Endothelial cell of umbilical vein (primary cell): ENCODE results near the gene AGAP3. TPM values are rescaled to one million over a fixed set of nuclear protein-coding genes. Genes with fewer than 3 reads are reported as not detected.

Experiments
- BruUV-seq: library from RNA; stranded (reverse); fragments of 400-500 nt; replicated peaks from 2 replicates; lab custom pipeline; 2021; lab: Mats Ljungman, UMichigan
- CTCF ChIA-PET: fragments of 300-600, 350-600 bp; sonication (Branson Sonifier 250); formaldehyde crosslinking; loops from one replicate; lab custom pipeline; 2021; ENCODE audit warnings: antibody characterized with exemption, inconsistent platforms; lab: Charles Lee
- POLR2A ChIA-PET: fragments of 300-600, 350-600 bp; sonication (Branson Sonifier 250); formaldehyde crosslinking; loops from one replicate; lab custom pipeline; 2021; ENCODE audit warnings: antibody characterized with exemption, inconsistent platforms; lab: Charles Lee
- DNase-seq: peaks from one replicate; pipeline ENCODE4 v3.0.0-alpha.2; 2011; ENCODE audit warnings: low read depth, low spot score
- FAIRE-seq: peaks from 2 replicates; lab custom pipeline; 2011; peaks lifted over from hg19 to GRCh38; lab: Jason Lieb, UNC
- H2AFZ ChIP-seq: 2 replicates; pipeline ENCODE4 v1.6.0; 2012; ENCODE audit warnings: low read depth, low read length, control low read depth, inconsistent platforms
- H3K27ac ChIP-seq: 2 replicates; pipeline ENCODE4 v1.5.1; 2011; ENCODE audit warnings: low read depth, mild to moderate bottlenecking, control low read depth, low read length, moderate library complexity; ENCODE audit not compliant: insufficient read depth
- H3K27me3 ChIP-seq, 2 experiments: 2 replicates each; pipeline versions ENCODE4 v1.6.0 to v1.6.1; 2011; ENCODE audit warnings: low read length in 2 of 2, mixed read lengths in 1 of 2; ENCODE audit not compliant: control insufficient read depth in 2 of 2, insufficient read depth in 2 of 2
- H3K36me3 ChIP-seq, 2 experiments: 2 replicates in 1 of 2; 3 replicates in 1 of 2; pipeline ENCODE4 v1.5.1; 2011; ENCODE audit warnings: low read length in 2 of 2, mild to moderate bottlenecking in 1 of 2, moderate library complexity in 1 of 2; ENCODE audit not compliant: control insufficient read depth in 2 of 2, insufficient read depth in 2 of 2; ENCODE audit errors: extremely low read depth in 1 of 2
- H3K4me1 ChIP-seq: 3 replicates; pipeline ENCODE4 v1.5.1; 2011; ENCODE audit warnings: mild to moderate bottlenecking, low read length; ENCODE audit not compliant: control insufficient read depth, insufficient read depth; ENCODE audit errors: extremely low read depth
- H3K4me2 ChIP-seq: 2 replicates; pipeline ENCODE4 v1.6.1; 2011; ENCODE audit warnings: low read length, control low read depth, mixed read lengths; ENCODE audit not compliant: insufficient read depth
- H3K4me3 ChIP-seq, 3 experiments: fragments of 200-600 bp in 1 of 3; sonication (generic), shearing (Covaris generic) in 1 of 3; replicated peaks in 1 of 3; 2 replicates each; pipeline ENCODE4 v1.5.1; 2011 to 2016; ENCODE audit warnings: control low read depth in 3 of 3, low read length in 3 of 3, mild to moderate bottlenecking in 2 of 3, inconsistent platforms in 1 of 3, low read depth in 1 of 3, moderate library complexity in 1 of 3; ENCODE audit not compliant: insufficient read depth in 1 of 3
- H3K79me2 ChIP-seq: 2 replicates; pipeline ENCODE4 v1.6.0; 2012; ENCODE audit warnings: low read length, inconsistent platforms; ENCODE audit not compliant: control insufficient read depth, insufficient read depth
- H3K9ac ChIP-seq: replicated peaks from 2 replicates; pipeline ENCODE3; 2011; ENCODE audit warnings: low read length, control low read depth; ENCODE audit not compliant: insufficient read depth; ENCODE audit errors: extremely low read depth
- H3K9me1 ChIP-seq: replicated peaks from 3 replicates; pipeline ENCODE4 v1.6.0; 2011; ENCODE audit warnings: mild to moderate bottlenecking, low read length; ENCODE audit not compliant: control insufficient read depth, insufficient read depth; ENCODE audit errors: extremely low read depth
- H3K9me3 ChIP-seq: replicated peaks from 2 replicates; pipeline ENCODE4 v1.5.1; 2012; ENCODE audit warnings: low read length, inconsistent platforms; ENCODE audit not compliant: control insufficient read depth, insufficient read depth
- H4K20me1 ChIP-seq: replicated peaks from 2 replicates; pipeline ENCODE3; 2011; ENCODE audit warnings: mild to moderate bottlenecking, low read length; ENCODE audit not compliant: control insufficient read depth, insufficient read depth; ENCODE audit errors: extremely low read depth
- CTCF ChIP-seq, 2 donors: IDR thresholded peaks; 1 replicate in 1 of 2; 2 replicates in 1 of 2; pipeline ENCODE4 v1.5.1; 2011; ENCODE audit warnings: low read length in 2 of 2, mild to moderate bottlenecking in 2 of 2, moderate library complexity in 2 of 2, control low read depth in 1 of 2, inconsistent platforms in 1 of 2, low read depth in 1 of 2; ENCODE audit not compliant: insufficient read depth in 1 of 2; ENCODE audit errors: extremely low read depth in 1 of 2
- EZH2 ChIP-seq: IDR thresholded peaks from 2 replicates; pipeline ENCODE4 v1.6.1; 2012; ENCODE audit warnings: borderline replicate concordance, low read depth, mild to moderate bottlenecking, moderate library complexity, low read length, inconsistent platforms; ENCODE audit not compliant: severe bottlenecking
- FOS ChIP-seq: IDR thresholded peaks from 2 replicates; pipeline ENCODE4 v1.6.1; 2011; ENCODE audit warnings: mild to moderate bottlenecking, low read length, moderate library complexity, borderline replicate concordance; ENCODE audit not compliant: insufficient read depth
- GATA2 ChIP-seq: IDR thresholded peaks from 2 replicates; pipeline ENCODE4 v1.7.0; 2011; ENCODE audit warnings: low read depth, mild to moderate bottlenecking, moderate library complexity, mixed read lengths, low read length; ENCODE audit not compliant: insufficient read length, insufficient read depth
- JUN ChIP-seq: IDR thresholded peaks from 2 replicates; pipeline ENCODE4 v1.6.1; 2011; ENCODE audit warnings: borderline replicate concordance, low read depth; ENCODE audit not compliant: insufficient read length, insufficient read depth
- MAX ChIP-seq: IDR thresholded peaks from 2 replicates; pipeline ENCODE4 v1.6.1; 2011; ENCODE audit not compliant: insufficient read depth, insufficient read length
- MYC ChIP-seq: IDR thresholded peaks from one replicate; pipeline ENCODE4 v1.6.1; 2011; ENCODE audit warnings: mild to moderate bottlenecking, low read depth, low read length
- POLR2A ChIP-seq: IDR thresholded peaks from 2 replicates; pipeline ENCODE4 v1.6.1; 2012; ENCODE audit warnings: low read depth, mild to moderate bottlenecking, control low read depth, low read length
- POLR2AphosphoS5 ChIP-seq: IDR thresholded peaks from 2 replicates; pipeline ENCODE4 v1.6.1; 2012; ENCODE audit warnings: low read depth, mild to moderate bottlenecking, control low read depth, low read length, moderate library complexity; ENCODE audit not compliant: insufficient read depth
- dilution Hi-C: fragments of 300-500 bp; cut with MboI; formaldehyde crosslinking; loops from one replicate; pipeline ENCODE4 v1.15.0; 2019; ENCODE audit warnings: low sequenced_read_pairs; ENCODE audit not compliant: extremely low pct_ligation_motif_present
- intact Hi-C: fragments of 100-400 bp; cut with micrococcal nuclease; formaldehyde crosslinking; loops from one replicate; pipeline ENCODE4 v1.10.0; 2022
- polyA plus RNA-seq, 4 experiments: library from polyadenylated mRNA; depleted of rRNA in 3 of 4; stranded (reverse) in 3 of 4; unstranded in 1 of 4; fragments of >200 nt; gene quantifications; 2 replicates each; pipeline versions ENCODE4 v1.2.1 to v1.2.3, GENCODE V29; 2011 to 2012; ENCODE audit warnings: missing spikeins in 1 of 4
- total RNA-seq: library from RNA; stranded (reverse); gene quantifications from 2 replicates; pipeline ENCODE4 v1.2.3, GENCODE V29; 2021

The AGAP3 gene
- total and polyA plus RNA-seq, 2 donors (not counting 3 experiments of a cell fraction or from before 2014, with no cell fraction given), result 171 to 174 TPM

DNA sequence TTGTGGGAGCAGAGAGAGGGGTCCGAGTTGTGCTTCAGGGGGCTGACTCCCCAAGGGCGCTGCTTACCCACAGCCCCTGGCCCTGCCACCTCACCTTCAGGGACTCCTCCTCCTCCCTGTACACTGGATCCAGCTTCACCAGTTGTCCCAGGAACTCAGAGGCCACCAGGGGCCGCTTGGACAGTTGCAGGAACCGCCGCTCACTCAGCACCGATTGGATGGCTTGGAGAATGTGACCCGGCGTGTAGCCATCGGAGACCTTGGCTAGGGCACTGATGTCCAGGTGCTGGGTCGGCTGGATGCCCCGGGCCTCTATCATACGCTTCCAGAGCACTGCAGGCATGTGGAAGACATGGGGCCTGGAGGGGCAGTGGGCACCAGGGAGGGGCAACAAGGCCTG is 105.3 kb downstream of the AGAP3 start:
- no peak for TF ChIP-seq JUN
- no peak for TF ChIP-seq GATA2
- TF ChIP-seq MAX, result no peak
- TF ChIP-seq POLR2AphosphoS5, result no peak
- TF ChIP-seq MYC, result no peak
- no peak for TF ChIP-seq EZH2
- TF ChIP-seq FOS, result no peak
- no peak for TF ChIP-seq CTCF (IDR thresholded peaks at IDR 0.05; ENCODE audit: extremely low read depth in 1 of 2, insufficient read depth in 1 of 2, low read depth in 1 of 2, low read length in 2 of 2)
- no peak for TF ChIP-seq POLR2A
- FAIRE-seq, result no peak
- H3K9me3 ChIP-seq, result no peaks in the 10 kb centered on the region
- ChIA-PET POLR2A (no interaction called here), CTCF (no interaction called here)
- H3K27ac ChIP-seq, result no peak overlapping the region
- H3K4me2 ChIP-seq, result no peak overlapping the region
- no peaks in the 10 kb centered on the region for H3K4me1 ChIP-seq
- no peaks in the 10 kb centered on the region for H3K79me2 ChIP-seq
- H3K9me1 ChIP-seq, result no peaks in the 10 kb centered on the region
- intact Hi-C loops, result no loop called here
- no peak overlapping the region for H2AFZ ChIP-seq
- no TSS peak for BruUV-seq
- dilution Hi-C loops, result no loop called here
- no peak for DNase-seq
- H4K20me1 ChIP-seq, result no peaks in the 10 kb centered on the region
- no peaks in the 10 kb centered on the region for H3K36me3 ChIP-seq
- H3K9ac ChIP-seq, result no peak overlapping the region
- H3K4me3 ChIP-seq, result no peak overlapping the region
- peaks cover 17% of the 10 kb centered on the region in 2 experiments for H3K27me3 ChIP-seq
